A549 (cell line): Measurements from ENCODE around the gene PDLIM7. TPM values are rescaled to one million over a fixed set of nuclear protein-coding genes. Genes with fewer than 3 reads are reported as not detected.
A peak's percentile ranks its signal among the peaks of the same experiment; 100 is the strongest.

Experiments used
- ATAC-seq, 2 experiments: fragments of 200-7000 bp in 1 of 2; fragments of >200 bp in 1 of 2; cut with Nextera tagmentation in 1 of 2; cut with Tn5 transposase in 1 of 2; 3 replicates each; pipeline versions ENCODE4 v1.8.0 to v1.9.1; 2018 to 2020; ENCODE audit warnings: mild to moderate bottlenecking in 1 of 2, moderate library complexity in 1 of 2
- CTCF ChIA-PET: fragments of 300-600 bp; sonication (Branson Sonifier 250); formaldehyde crosslinking; extraction: SDS; loops from one replicate; lab custom pipeline; 2021; ENCODE audit warnings: antibody characterized with exemption, inconsistent platforms; lab: Yijun Ruan, JAX
- POLR2A ChIA-PET: fragments of 350-600 bp; formaldehyde crosslinking; extraction: SDS; loops from one replicate; lab custom pipeline; 2021; ENCODE audit warnings: antibody characterized with exemption, inconsistent platforms; lab: Yijun Ruan, JAX
- DNase-seq, 2 experiments: peaks; one replicate each; pipeline versions ENCODE4 v3.0.0 to v3.0.0-alpha.2; 2011 to 2016; ENCODE audit warnings: low read depth in 1 of 2, low spot score in 1 of 2
- FAIRE-seq: peaks from 2 replicates; lab custom pipeline; 2011; peaks lifted over from hg19 to GRCh38; lab: Jason Lieb, UNC
- H3K27ac ChIP-seq, 2 experiments: fragments of >200 bp; sonication (Bioruptor Twin); formaldehyde crosslinking; 3 replicates each; pipeline ENCODE4 v1.5.1; 2016 to 2017
- H3K4me1 ChIP-seq: fragments of >200 bp; sonication (Bioruptor Twin); formaldehyde crosslinking; 3 replicates; pipeline ENCODE4 v1.6.1; 2016
- H3K4me2 ChIP-seq: fragments of >200 bp; sonication (Bioruptor Twin); formaldehyde crosslinking; 3 replicates; pipeline ENCODE4 v1.6.1; 2016
- H3K4me3 ChIP-seq: fragments of >200 bp; sonication (Bioruptor Twin); formaldehyde crosslinking; 3 replicates; pipeline ENCODE4 v1.5.1; 2016
- H3K9me3 ChIP-seq: fragments of >200 bp; sonication (Bioruptor Twin); formaldehyde crosslinking; 3 replicates; pipeline ENCODE4 v1.6.1; 2016
- EHF ChIP-seq: fragments of 250-450 bp; sonication (Bioruptor Pico); IDR thresholded peaks from 2 replicates; pipeline ENCODE4 v1.5.0; 2020; ENCODE audit warnings: mild to moderate bottlenecking
- ESRRA ChIP-seq: fragments of 150-350 bp; IDR thresholded peaks from 2 replicates; pipeline ENCODE4 v1.6.1; 2014; ENCODE audit warnings: mild to moderate bottlenecking, low read length, borderline replicate concordance
- HOXA7 ChIP-seq: fragments of 250-450 bp; sonication (Bioruptor Pico); IDR thresholded peaks from 2 replicates; pipeline ENCODE4 v1.5.0; 2020; ENCODE audit warnings: mild to moderate bottlenecking, moderate library complexity
- MAZ ChIP-seq: fragments of 150-350 bp; IDR thresholded peaks from 2 replicates; pipeline ENCODE4 v1.6.1; 2014; ENCODE audit warnings: antibody characterized with exemption, low read depth, low read length, borderline replicate concordance
- POLR2AphosphoS2 ChIP-seq: conservative IDR thresholded peaks from 2 replicates; pipeline ENCODE4 v1.6.1; 2012; ENCODE audit warnings: low read length, improper control_type of control experiment, inconsistent platforms
- RARB ChIP-seq: fragments of 250-450 bp; sonication (Bioruptor Pico); IDR thresholded peaks from 2 replicates; pipeline ENCODE4 v1.8.0; 2021; ENCODE audit warnings: mild to moderate bottlenecking, moderate library complexity
- SREBF2 ChIP-seq: fragments of 450-650 bp; IDR thresholded peaks from 2 replicates; pipeline ENCODE4 v1.6.1; 2014; ENCODE audit warnings: mild to moderate bottlenecking, moderate library complexity
- USF2 ChIP-seq: fragments of 450-650 bp; IDR thresholded peaks from 2 replicates; pipeline ENCODE4 v1.6.1; 2014; ENCODE audit warnings: antibody characterized with exemption
- ZNF302 ChIP-seq: fragments of 250-450 bp; sonication (Bioruptor Pico); IDR thresholded peaks from 2 replicates; pipeline ENCODE4 v1.9.0; 2021; ENCODE audit warnings: inconsistent platforms, mild to moderate bottlenecking, moderate library complexity
- WGBS: methylation state at CpG from one replicate; pipeline ENCODE4 v1.1.6; 2017; ENCODE audit errors: missing lambda C conversion rate; 5-methylcytosine and 5-hydroxymethylcytosine counted together
- polyA plus RNA-seq, 4 experiments: library from polyadenylated mRNA; depleted of rRNA in 3 of 4; stranded (reverse); fragments of >200 nt; fragmentation: RNase III in 1 of 4; extraction: RNeasy Plus Mini Kit Qiagen cat#74134 plus additional on column Dnase treatment in 1 of 4; gene quantifications; 2 replicates in 3 of 4; 3 replicates in 1 of 4; pipeline ENCODE4 v1.2.3, GENCODE V29; 2011 to 2017
- TF ChIP-seq, protein P1 (sequence below): fragments of 200-600 bp; sonication (generic); IDR thresholded peaks from 2 replicates; pipeline ENCODE4 v1.6.1; 2016; ENCODE audit warnings: antibody characterized with exemption, mild to moderate bottlenecking, moderate library complexity
- TF ChIP-seq, protein P2 (sequence below): IDR thresholded peaks from 2 replicates; pipeline ENCODE4 v1.6.1; 2012
- TF ChIP-seq, protein P3 (sequence below): IDR thresholded peaks from 2 replicates; pipeline ENCODE4 v1.6.1; 2012; ENCODE audit warnings: low read depth, borderline replicate concordance

Gene PDLIM7
- polyA plus RNA-seq, 2 of the 4 experiments (the other 2 are of a cell fraction), result 30.7 to 124 TPM

DNA sequence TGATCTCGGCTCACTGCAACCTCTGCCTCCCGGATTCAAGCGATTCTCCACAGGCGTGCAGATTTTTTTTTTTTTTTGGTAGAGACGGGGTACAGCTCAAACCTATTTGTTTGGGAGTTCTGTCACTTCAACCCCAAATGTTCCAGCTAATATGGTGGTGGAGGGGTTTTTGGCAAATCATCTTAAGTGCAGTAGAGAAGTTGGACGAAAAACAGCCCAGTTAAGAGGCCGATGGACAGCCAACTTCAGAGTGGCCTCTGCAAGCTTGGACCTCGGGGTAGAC is 51.5 kb downstream of the PDLIM7 start (continued):
- TF ChIP-seq, protein P1, sequence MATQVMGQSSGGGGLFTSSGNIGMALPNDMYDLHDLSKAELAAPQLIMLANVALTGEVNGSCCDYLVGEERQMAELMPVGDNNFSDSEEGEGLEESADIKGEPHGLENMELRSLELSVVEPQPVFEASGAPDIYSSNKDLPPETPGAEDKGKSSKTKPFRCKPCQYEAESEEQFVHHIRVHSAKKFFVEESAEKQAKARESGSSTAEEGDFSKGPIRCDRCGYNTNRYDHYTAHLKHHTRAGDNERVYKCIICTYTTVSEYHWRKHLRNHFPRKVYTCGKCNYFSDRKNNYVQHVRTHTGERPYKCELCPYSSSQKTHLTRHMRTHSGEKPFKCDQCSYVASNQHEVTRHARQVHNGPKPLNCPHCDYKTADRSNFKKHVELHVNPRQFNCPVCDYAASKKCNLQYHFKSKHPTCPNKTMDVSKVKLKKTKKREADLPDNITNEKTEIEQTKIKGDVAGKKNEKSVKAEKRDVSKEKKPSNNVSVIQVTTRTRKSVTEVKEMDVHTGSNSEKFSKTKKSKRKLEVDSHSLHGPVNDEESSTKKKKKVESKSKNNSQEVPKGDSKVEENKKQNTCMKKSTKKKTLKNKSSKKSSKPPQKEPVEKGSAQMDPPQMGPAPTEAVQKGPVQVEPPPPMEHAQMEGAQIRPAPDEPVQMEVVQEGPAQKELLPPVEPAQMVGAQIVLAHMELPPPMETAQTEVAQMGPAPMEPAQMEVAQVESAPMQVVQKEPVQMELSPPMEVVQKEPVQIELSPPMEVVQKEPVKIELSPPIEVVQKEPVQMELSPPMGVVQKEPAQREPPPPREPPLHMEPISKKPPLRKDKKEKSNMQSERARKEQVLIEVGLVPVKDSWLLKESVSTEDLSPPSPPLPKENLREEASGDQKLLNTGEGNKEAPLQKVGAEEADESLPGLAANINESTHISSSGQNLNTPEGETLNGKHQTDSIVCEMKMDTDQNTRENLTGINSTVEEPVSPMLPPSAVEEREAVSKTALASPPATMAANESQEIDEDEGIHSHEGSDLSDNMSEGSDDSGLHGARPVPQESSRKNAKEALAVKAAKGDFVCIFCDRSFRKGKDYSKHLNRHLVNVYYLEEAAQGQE, result no peak
- TF ChIP-seq, protein P2, sequence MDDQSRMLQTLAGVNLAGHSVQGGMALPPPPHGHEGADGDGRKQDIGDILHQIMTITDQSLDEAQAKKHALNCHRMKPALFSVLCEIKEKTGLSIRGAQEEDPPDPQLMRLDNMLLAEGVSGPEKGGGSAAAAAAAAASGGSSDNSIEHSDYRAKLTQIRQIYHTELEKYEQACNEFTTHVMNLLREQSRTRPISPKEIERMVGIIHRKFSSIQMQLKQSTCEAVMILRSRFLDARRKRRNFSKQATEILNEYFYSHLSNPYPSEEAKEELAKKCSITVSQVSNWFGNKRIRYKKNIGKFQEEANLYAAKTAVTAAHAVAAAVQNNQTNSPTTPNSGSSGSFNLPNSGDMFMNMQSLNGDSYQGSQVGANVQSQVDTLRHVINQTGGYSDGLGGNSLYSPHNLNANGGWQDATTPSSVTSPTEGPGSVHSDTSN, result no peak
- TF ChIP-seq MAZ, result no peak
- no peak for TF ChIP-seq ESRRA
- no peak for TF ChIP-seq USF2
- TF ChIP-seq EHF, result no peak

DNA sequence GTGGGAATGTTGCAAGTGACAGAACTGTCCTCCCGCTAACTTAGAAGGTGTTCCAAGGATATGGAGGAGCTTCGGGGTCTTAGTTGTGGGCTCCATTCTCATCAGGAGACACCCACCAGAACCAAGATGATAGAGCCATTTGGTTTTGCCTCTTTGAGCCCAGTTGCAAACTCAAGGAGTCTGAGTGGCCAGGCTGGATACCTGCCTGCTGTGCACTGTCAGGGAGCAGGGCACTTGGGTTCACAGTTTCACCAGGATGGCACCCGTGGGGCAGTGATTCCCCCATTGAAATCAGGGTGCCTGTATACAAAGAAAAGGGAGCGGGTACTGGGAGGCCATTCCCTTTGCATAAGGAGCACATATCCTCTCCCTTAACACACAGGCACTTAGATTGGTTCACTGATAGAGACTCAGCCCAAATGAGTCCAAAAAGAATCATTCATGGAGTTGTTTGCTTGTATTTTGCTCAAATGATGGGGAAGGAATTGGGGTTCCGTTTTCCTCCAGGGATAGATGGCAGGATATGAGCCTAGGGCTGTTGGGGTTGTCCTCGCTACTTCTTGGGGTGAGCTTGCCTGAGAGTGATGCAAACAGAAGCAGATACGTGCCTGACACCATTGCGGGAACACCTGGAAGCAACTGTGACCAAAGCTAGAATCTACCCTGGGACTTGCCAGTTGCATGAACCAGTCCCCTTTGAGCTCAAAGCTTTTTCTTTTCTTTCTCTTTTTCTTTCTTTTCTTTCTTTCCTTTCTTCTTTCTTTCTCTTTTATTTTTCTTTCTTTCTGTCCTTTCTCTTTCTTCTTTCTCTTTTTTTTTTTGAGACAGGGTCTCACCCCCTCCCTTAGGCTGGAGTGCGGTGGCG is 52.1 kb downstream of the PDLIM7 start:
- Histone ChIP-seq H3K9me3 (no peaks in the 10 kb centered on the region), H3K27ac (no peak overlapping the region), H3K4me3 (no peak overlapping the region), H3K4me2 (peak overlapping the region; percentile 96; the same call in 2 of the 3 replicates), H3K4me1 (peaks cover 21% of the 10 kb centered on the region)
- DNase-seq (no peak), ATAC-seq (no peak), FAIRE-seq (no peak)
- CTCF ChIA-PET, result interaction anchor here (1.4 to 25.5 kb wide), 6 partner anchors 8 to 135 kb away, joined by 3 to 871 read pairs (median 248); partner anchors contain the start of genes F12, GRK6, PDLIM7 and PFN3
- WGBS, result 94% methylated on average over 10 of the region's 10 CpGs
- TF ChIP-seq RARB (CRISPR knock-in tag), result no peak
- no peak for TF ChIP-seq SREBF2
- POLR2A ChIA-PET, result interaction anchor here (0.7 to 3.5 kb wide), 2 partner anchors 19 to 312 kb away, joined by 3 to 41 read pairs; partner anchors contain the start of gene GRK6

GRCh38 chr5:177444106-177445051 is 53.0 kb downstream of the PDLIM7 start:
- POLR2A ChIA-PET, result interaction anchor here (1.2 kb wide), 1 partner anchor 18 kb away, joined by 8 read pairs; the partner anchor contains the start of gene GRK6
- WGBS, result 98% methylated on average over 6 of the region's 7 CpGs

More at GRCh38 chr5:177444106-177445051, 53.0 kb downstream of the PDLIM7 start:
- CTCF ChIA-PET, result interaction anchor here (1.2 to 25.5 kb wide), 7 partner anchors 9 to 134 kb away, joined by 3 to 871 read pairs (median 142); partner anchors contain the start of genes F12, GRK6, PDLIM7 and PFN3
- TF ChIP-seq ZNF302, result no peak
- TF ChIP-seq POLR2AphosphoS2, result 0 out of 2 replicates have a peak, but pooled peaks have one; percentile 21
- TF ChIP-seq, protein P3, sequence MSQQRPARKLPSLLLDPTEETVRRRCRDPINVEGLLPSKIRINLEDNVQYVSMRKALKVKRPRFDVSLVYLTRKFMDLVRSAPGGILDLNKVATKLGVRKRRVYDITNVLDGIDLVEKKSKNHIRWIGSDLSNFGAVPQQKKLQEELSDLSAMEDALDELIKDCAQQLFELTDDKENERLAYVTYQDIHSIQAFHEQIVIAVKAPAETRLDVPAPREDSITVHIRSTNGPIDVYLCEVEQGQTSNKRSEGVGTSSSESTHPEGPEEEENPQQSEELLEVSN, result no peak
- TF ChIP-seq HOXA7 (CRISPR knock-in tag), result no peak
- FAIRE-seq, result no peak
- no peak for ATAC-seq
- Histone ChIP-seq H3K4me2 (no peak overlapping the region), H3K9me3 (no peaks in the 10 kb centered on the region), H3K4me3 (no peak overlapping the region), H3K27ac (no peak overlapping the region), H3K4me1 (peaks cover 21% of the 10 kb centered on the region)
- DNase-seq, result no peak
